ENCODE measurements around the gene C14orf180.

GRCh38 chr14:104573930-104574329 is 5.6 kb upstream of the C14orf180 start:
- TF ChIP-seq POLR2A (IDR thresholded peaks at IDR 0.05) (no peak), CTCF (IDR thresholded peaks at IDR 0.05) (no peak), EP300 (IDR thresholded peaks at IDR 0.05) (no peak)

All from ovary (tissue), 3 donors.